GM12891 (cell line): Measurements from ENCODE around the gene TBCD.

ENCODE experiments used
- POLR2A ChIP-seq: IDR thresholded peaks from 2 replicates; pipeline ENCODE4 v1.6.1; 2011; ENCODE audit warnings: low read depth, low read length, control low read depth
- POLR2AphosphoS5 ChIP-seq: IDR thresholded peaks from 2 replicates; pipeline ENCODE4 v1.6.1; 2011; ENCODE audit warnings: low read depth, low read length, control low read depth
- SPI1 ChIP-seq: IDR thresholded peaks from 2 replicates; pipeline ENCODE4 v1.6.1; 2011; ENCODE audit warnings: low read depth, low read length, control low read depth
- TAF1 ChIP-seq: IDR thresholded peaks from 2 replicates; pipeline ENCODE4 v1.6.1; 2011; ENCODE audit warnings: low read depth, low read length, control low read depth

DNA sequence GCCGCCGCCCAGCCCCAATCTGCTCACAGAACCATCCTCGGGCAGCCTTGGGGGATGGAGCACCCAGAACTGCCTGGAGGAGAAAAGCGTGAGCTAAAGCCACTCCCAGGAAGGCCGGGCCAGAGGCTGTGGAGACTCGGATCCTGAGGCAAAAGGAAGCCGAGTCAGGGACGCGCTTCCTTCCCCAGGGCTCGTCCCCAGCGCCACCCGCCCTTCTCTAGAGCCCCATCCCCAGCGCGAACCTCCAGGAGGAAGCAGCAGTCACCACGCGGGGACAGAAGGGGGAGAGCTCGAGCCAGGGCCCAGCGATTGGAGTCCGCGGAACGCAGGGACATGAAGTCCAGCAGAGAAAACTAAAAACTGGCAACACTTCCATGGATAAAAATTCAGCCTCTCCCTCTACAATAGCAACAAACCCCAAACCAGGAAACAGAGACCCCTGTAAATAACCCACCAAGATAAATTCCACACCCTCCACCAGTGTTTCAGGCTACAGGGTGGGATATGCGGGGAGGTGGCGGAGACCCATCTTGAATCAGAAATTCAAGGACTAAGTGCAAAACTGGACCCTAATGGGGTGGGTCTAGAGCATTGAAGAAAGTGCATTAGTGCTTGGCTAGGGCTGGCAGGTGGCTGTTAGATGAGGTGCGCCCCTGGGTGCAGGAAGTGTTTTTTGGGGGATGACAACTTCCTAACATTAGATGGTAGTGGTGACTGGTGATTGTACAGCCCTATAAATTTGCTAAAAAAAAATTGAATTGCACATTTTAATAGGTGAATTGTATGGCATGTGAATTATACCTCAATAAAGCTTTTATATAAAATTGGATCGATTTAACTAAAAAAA, 211.5 kb downstream of the TBCD start:
- TF ChIP-seq POLR2AphosphoS5 (no peak), POLR2A (no peak), TAF1 (no peak), SPI1 (no peak)
